GM12892 (cell line): ENCODE measurements around the gene RTP1.

Source experiments
- POLR2A ChIP-seq: IDR thresholded peaks from 2 replicates; pipeline ENCODE4 v1.6.1; 2011; ENCODE audit warnings: low read depth, low read length, control low read depth
- POLR2AphosphoS5 ChIP-seq: IDR thresholded peaks from 2 replicates; pipeline ENCODE4 v1.6.1; 2011; ENCODE audit warnings: low read depth, low read length, control low read depth

GRCh38 chr3:187227658-187228258 lies 30.5 kb downstream of the RTP1 start:
- TF ChIP-seq POLR2A (no peak), POLR2AphosphoS5 (no peak)
